ENCODE measurements around the gene ITFG2.

The ITFG2 gene

GRCh38 chr12:2776129-2776806, 36.2 kb upstream of the ITFG2 start:
- H3K4me2 ChIP-seq (ENCODE audit: low read length), result no peak overlapping the region
- no peaks in the 10 kb centered on the region for H3K9me3 ChIP-seq (ENCODE audit: control insufficient read depth, insufficient read depth, low read length)
- H3K4me1 ChIP-seq (ENCODE audit: control insufficient read depth, low read length), result peaks cover 6% of the 10 kb centered on the region
- H3K9me2 ChIP-seq (replicated peaks; ENCODE audit: control insufficient read depth, low read length), result no peaks in the 10 kb centered on the region
- H3K4me3 ChIP-seq (ENCODE audit: low read length), result no peak overlapping the region
- TF ChIP-seq CTCF (IDR thresholded peaks at IDR 0.05; ENCODE audit: low read depth, low read length, poor library complexity, severe bottlenecking) (no peak), EZH2phosphoT487 (IDR thresholded peaks at IDR 0.05; ENCODE audit: borderline replicate concordance, low read length) (no peak)
- H3K27me3 ChIP-seq (ENCODE audit: control insufficient read depth, low read length), result peaks cover 7% of the 10 kb centered on the region
- no peaks in the 10 kb centered on the region for H4K20me1 ChIP-seq (ENCODE audit: control insufficient read depth, insufficient read depth, low read depth, low read length)
- H3K27ac ChIP-seq (ENCODE audit: low read depth, low read length), result no peak overlapping the region
- no peaks in the 10 kb centered on the region for H3K79me2 ChIP-seq (ENCODE audit: control insufficient read depth, low read length)
- H3F3A ChIP-seq (ENCODE audit: control insufficient read depth, insufficient read depth), result no peaks in the 10 kb centered on the region
- H3K36me3 ChIP-seq (ENCODE audit: control insufficient read depth, low read length), result no peaks in the 10 kb centered on the region

DNA sequence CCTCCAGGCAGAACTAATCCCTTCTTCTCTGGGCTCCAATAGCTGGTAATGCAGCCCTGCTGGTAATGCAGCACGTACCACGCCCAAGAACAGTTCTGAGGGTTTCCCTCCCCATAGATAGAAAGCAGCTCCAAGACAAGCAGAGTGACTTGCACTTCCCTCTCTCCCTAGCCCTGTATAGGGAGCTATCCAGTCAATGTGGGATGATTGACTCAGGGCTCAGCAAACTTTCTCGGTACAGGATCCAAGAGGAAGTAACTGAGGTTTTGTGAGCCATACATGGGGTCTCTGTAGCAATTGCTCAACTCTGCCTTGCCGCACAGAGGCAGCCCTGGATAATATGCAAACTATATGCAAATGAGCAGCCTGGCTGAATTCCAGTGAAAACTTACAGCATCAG, 33.2 kb upstream of the ITFG2 start:
- Histone ChIP-seq H3K36me3 (ENCODE audit: control insufficient read depth, low read length) (no peaks in the 10 kb centered on the region), H3K9me3 (ENCODE audit: control insufficient read depth, insufficient read depth, low read length) (no peaks in the 10 kb centered on the region), H4K20me1 (ENCODE audit: control insufficient read depth, insufficient read depth, low read depth, low read length) (no peaks in the 10 kb centered on the region), H3K4me2 (ENCODE audit: low read length) (no peak overlapping the region), H3K9me2 (replicated peaks; ENCODE audit: control insufficient read depth, low read length) (no peaks in the 10 kb centered on the region), H3K27ac (ENCODE audit: low read depth, low read length) (no peak overlapping the region), H3K79me2 (ENCODE audit: control insufficient read depth, low read length) (no peaks in the 10 kb centered on the region), H3K27me3 (ENCODE audit: control insufficient read depth, low read length) (peaks cover 18% of the 10 kb centered on the region), H3K4me1 (ENCODE audit: control insufficient read depth, low read length) (peaks cover 9% of the 10 kb centered on the region), H3K4me3 (ENCODE audit: low read length) (no peak overlapping the region), H3F3A (ENCODE audit: control insufficient read depth, insufficient read depth) (no peaks in the 10 kb centered on the region)
- TF ChIP-seq EZH2phosphoT487 (IDR thresholded peaks at IDR 0.05; ENCODE audit: borderline replicate concordance, low read length), result no peak
- no peak for TF ChIP-seq CTCF (IDR thresholded peaks at IDR 0.05; ENCODE audit: low read depth, low read length, poor library complexity, severe bottlenecking)

- Histone ChIP-seq H3K9me3 (ENCODE audit: control insufficient read depth, insufficient read depth, low read length) (no peaks in the 10 kb centered on the region), H3K36me3 (ENCODE audit: control insufficient read depth, low read length) (no peaks in the 10 kb centered on the region), H4K20me1 (ENCODE audit: control insufficient read depth, insufficient read depth, low read depth, low read length) (no peaks in the 10 kb centered on the region), H3K79me2 (ENCODE audit: control insufficient read depth, low read length) (no peaks in the 10 kb centered on the region), H3K9me2 (replicated peaks; ENCODE audit: control insufficient read depth, low read length) (no peaks in the 10 kb centered on the region), H3K27ac (ENCODE audit: low read depth, low read length) (no peak overlapping the region), H3K4me1 (ENCODE audit: control insufficient read depth, low read length) (peaks cover 9% of the 10 kb centered on the region), H3F3A (ENCODE audit: control insufficient read depth, insufficient read depth) (no peaks in the 10 kb centered on the region), H3K4me3 (ENCODE audit: low read length) (0 out of 2 replicates have a peak overlapping the region, but pooled peaks have one; percentile 28), H3K27me3 (ENCODE audit: control insufficient read depth, low read length) (peaks cover 18% of the 10 kb centered on the region), H3K4me2 (ENCODE audit: low read length) (peak overlapping the region; percentile 56)
- peak; percentile 87 for TF ChIP-seq CTCF (IDR thresholded peaks at IDR 0.05; ENCODE audit: low read depth, low read length, poor library complexity, severe bottlenecking)
- no peak for TF ChIP-seq EZH2phosphoT487 (IDR thresholded peaks at IDR 0.05; ENCODE audit: borderline replicate concordance, low read length)
These were observed 28.4 kb upstream of the ITFG2 start for GRCh38 chr12:2783936-2784600.

All from DOHH2 (cell line).